ENCODE results near the gene AKAP6.

DNA sequence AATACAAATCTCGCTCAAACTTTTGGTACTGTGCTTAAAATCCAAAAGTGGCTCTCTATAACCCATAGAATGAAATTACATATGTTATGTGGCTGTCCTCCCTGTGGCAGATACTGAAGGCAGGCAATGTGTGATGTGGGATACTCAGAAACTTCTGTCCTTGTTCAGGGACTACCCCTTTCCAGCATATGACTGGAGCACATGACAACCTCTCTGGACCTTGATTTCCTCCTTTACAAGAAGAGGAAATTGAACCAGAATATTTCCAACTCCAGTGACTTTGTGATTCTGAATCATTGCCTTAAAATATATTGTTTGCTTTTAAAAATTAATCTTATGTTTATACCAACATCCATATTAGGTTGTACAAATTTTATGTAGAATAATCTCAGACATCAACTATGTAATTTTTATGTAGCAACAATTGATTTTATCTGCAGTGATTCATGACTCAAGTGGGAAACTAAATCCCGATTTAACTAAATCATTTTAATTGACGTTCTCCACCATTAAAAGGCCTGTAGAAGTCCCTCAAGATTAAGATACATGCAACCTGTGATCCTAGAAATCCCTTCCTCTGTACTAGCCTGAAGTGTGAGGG lies 162.4 kb downstream of the AKAP6 start:
- TF ChIP-seq EZH2phosphoT487 (IDR thresholded peaks at IDR 0.05; ENCODE audit: unreplicated experiment) (no peak), EZH2 (IDR thresholded peaks at IDR 0.05; ENCODE audit: low read depth, unreplicated experiment) (no peak)
- TF ChIP-seq, protein P1, sequence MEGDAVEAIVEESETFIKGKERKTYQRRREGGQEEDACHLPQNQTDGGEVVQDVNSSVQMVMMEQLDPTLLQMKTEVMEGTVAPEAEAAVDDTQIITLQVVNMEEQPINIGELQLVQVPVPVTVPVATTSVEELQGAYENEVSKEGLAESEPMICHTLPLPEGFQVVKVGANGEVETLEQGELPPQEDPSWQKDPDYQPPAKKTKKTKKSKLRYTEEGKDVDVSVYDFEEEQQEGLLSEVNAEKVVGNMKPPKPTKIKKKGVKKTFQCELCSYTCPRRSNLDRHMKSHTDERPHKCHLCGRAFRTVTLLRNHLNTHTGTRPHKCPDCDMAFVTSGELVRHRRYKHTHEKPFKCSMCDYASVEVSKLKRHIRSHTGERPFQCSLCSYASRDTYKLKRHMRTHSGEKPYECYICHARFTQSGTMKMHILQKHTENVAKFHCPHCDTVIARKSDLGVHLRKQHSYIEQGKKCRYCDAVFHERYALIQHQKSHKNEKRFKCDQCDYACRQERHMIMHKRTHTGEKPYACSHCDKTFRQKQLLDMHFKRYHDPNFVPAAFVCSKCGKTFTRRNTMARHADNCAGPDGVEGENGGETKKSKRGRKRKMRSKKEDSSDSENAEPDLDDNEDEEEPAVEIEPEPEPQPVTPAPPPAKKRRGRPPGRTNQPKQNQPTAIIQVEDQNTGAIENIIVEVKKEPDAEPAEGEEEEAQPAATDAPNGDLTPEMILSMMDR (conservative IDR thresholded peaks at IDR 0.05; ENCODE audit: low read depth in 2 of 2) = no peak

Measured in GM23338 (cell line).